ENCODE results near the gene EMILIN2.

EMILIN2 gene

GRCh38 chr18:2824865-2825264 lies 21.9 kb upstream of the EMILIN2 start:
- TF ChIP-seq CTCF (IDR thresholded peaks at IDR 0.05; ENCODE audit: insufficient read depth, low read length) (no peak), POLR2AphosphoS5 (IDR thresholded peaks at IDR 0.05; ENCODE audit: low read depth) (no peak), REST (IDR thresholded peaks at IDR 0.05; ENCODE audit: insufficient replicate concordance, low read depth) (no peak), SPI1 (IDR thresholded peaks at IDR 0.05; ENCODE audit: borderline replicate concordance, low read depth) (no peak), GABPA (IDR thresholded peaks at IDR 0.05; ENCODE audit: low read depth) (no peak)
- no peak for DNase-seq (ENCODE audit: low read depth in 1 of 2, low spot score in 1 of 2)
- Histone ChIP-seq H3K27me3 (ENCODE audit: insufficient read depth, poor library complexity, severe bottlenecking) (no peaks in the 10 kb centered on the region), H3K27ac (replicated peaks) (no peak overlapping the region), H3K4me3 (replicated peaks; ENCODE audit: insufficient read depth, low read length) (no peak overlapping the region)

- Histone ChIP-seq H3K27me3 (ENCODE audit: insufficient read depth, poor library complexity, severe bottlenecking) (no peaks in the 10 kb centered on the region), H3K4me3 (replicated peaks; ENCODE audit: insufficient read depth, low read length) (no peak overlapping the region), H3K27ac (replicated peaks) (no peak overlapping the region)
- DNase-seq (ENCODE audit: low read depth in 1 of 2, low spot score in 1 of 2) = no peak
- no peak for TF ChIP-seq CTCF (IDR thresholded peaks at IDR 0.05; ENCODE audit: insufficient read depth, low read length)
- TF ChIP-seq SPI1 (IDR thresholded peaks at IDR 0.05; ENCODE audit: borderline replicate concordance, low read depth) = no peak
- TF ChIP-seq POLR2AphosphoS5 (IDR thresholded peaks at IDR 0.05; ENCODE audit: low read depth) = no peak
- TF ChIP-seq GABPA (IDR thresholded peaks at IDR 0.05; ENCODE audit: low read depth) = no peak
- no peak for TF ChIP-seq REST (IDR thresholded peaks at IDR 0.05; ENCODE audit: insufficient replicate concordance, low read depth)
Measured at GRCh38 chr18:2825613-2826175, 21.1 kb upstream of the EMILIN2 start.

- H3K27me3 ChIP-seq (ENCODE audit: insufficient read depth, poor library complexity, severe bottlenecking) = no peaks in the 10 kb centered on the region
- H3K27ac ChIP-seq (replicated peaks) = no peak overlapping the region
- DNase-seq (ENCODE audit: low read depth in 1 of 2, low spot score in 1 of 2) = no peak
- TF ChIP-seq REST (IDR thresholded peaks at IDR 0.05; ENCODE audit: insufficient replicate concordance, low read depth) = no peak
- TF ChIP-seq SPI1 (IDR thresholded peaks at IDR 0.05; ENCODE audit: borderline replicate concordance, low read depth) = no peak
- TF ChIP-seq POLR2AphosphoS5 (IDR thresholded peaks at IDR 0.05; ENCODE audit: low read depth) = no peak
- no peak for TF ChIP-seq CTCF (IDR thresholded peaks at IDR 0.05; ENCODE audit: insufficient read depth, low read length)
- TF ChIP-seq GABPA (IDR thresholded peaks at IDR 0.05; ENCODE audit: low read depth) = no peak
- no peak overlapping the region for H3K4me3 ChIP-seq (replicated peaks; ENCODE audit: insufficient read depth, low read length)
Measured at GRCh38 chr18:2826581-2826980, 20.2 kb upstream of the EMILIN2 start.

All from HL-60 (cell line).